ENCODE data around the gene LYRM9.
"Not testable (repeated sequence)": the region's sequence is repeated elsewhere in the genome, so short reads cannot be mapped to it uniquely, and the experiment has no call there.

LYRM9 gene

GRCh38 chr17:27878776-27879562 is 14.2 kb downstream of the LYRM9 start:
- peak in 1 of 2 donors; percentile 21 for DNase-seq (ENCODE audit: low read depth in 1 of 2, low spot score in 1 of 2)

GRCh38 chr17:27873746-27874145 is 19.4 kb downstream of the LYRM9 start:
- no peak for DNase-seq (ENCODE audit: low read depth in 1 of 2, low spot score in 1 of 2)

- DNase-seq (ENCODE audit: low read depth in 1 of 2, low spot score in 1 of 2) = no peak
Observed at GRCh38 chr17:27873211-27873610, 20.0 kb downstream of the LYRM9 start.

- DNase-seq (ENCODE audit: low read depth in 1 of 2, low spot score in 1 of 2) = no peak
Observed at GRCh38 chr17:27872776-27873175, 20.4 kb downstream of the LYRM9 start.

- no peak for DNase-seq (ENCODE audit: low read depth in 1 of 2, low spot score in 1 of 2)
Observed at GRCh38 chr17:27871407-27871806, 21.8 kb downstream of the LYRM9 start.

- DNase-seq (ENCODE audit: low read depth in 1 of 2, low spot score in 1 of 2) = no peak
Observed at GRCh38 chr17:27870345-27870744, 22.8 kb downstream of the LYRM9 start.

GRCh38 chr17:27868565-27868964 is 24.6 kb downstream of the LYRM9 start:
- no peak for DNase-seq (ENCODE audit: low read depth in 1 of 2, low spot score in 1 of 2)

GRCh38 chr17:27862840-27863239 is 30.3 kb downstream of the LYRM9 start:
- DNase-seq (ENCODE audit: low read depth in 1 of 2, low spot score in 1 of 2) = no peak

GRCh38 chr17:27862004-27862403 is 31.2 kb downstream of the LYRM9 start:
- DNase-seq (ENCODE audit: low read depth in 1 of 2, low spot score in 1 of 2) = no peak

- no peak for DNase-seq (ENCODE audit: low read depth in 1 of 2, low spot score in 1 of 2)
Observed at GRCh38 chr17:27860971-27861664, 32.0 kb downstream of the LYRM9 start.

- no peak for DNase-seq (ENCODE audit: low read depth in 1 of 2, low spot score in 1 of 2)
Observed at GRCh38 chr17:27858621-27859305, 34.4 kb downstream of the LYRM9 start.

GRCh38 chr17:27856676-27857432 is 36.3 kb downstream of the LYRM9 start:
- no peak for DNase-seq (ENCODE audit: low read depth in 1 of 2, low spot score in 1 of 2)

GRCh38 chr17:27855454-27855853 is 37.7 kb downstream of the LYRM9 start:
- DNase-seq (ENCODE audit: low read depth in 1 of 2, low spot score in 1 of 2) = no peak

- no peak for DNase-seq (ENCODE audit: low read depth in 1 of 2, low spot score in 1 of 2)
Observed at GRCh38 chr17:27854163-27854562, 39.0 kb downstream of the LYRM9 start.

GRCh38 chr17:27853091-27853490 is 40.1 kb downstream of the LYRM9 start:
- no peak for DNase-seq (ENCODE audit: low read depth in 1 of 2, low spot score in 1 of 2)

GRCh38 chr17:27849474-27850185 is 43.5 kb downstream of the LYRM9 start:
- no peak for DNase-seq (ENCODE audit: low read depth in 1 of 2, low spot score in 1 of 2)

- no peak for DNase-seq (ENCODE audit: low read depth in 1 of 2, low spot score in 1 of 2)
Observed at GRCh38 chr17:27848931-27849330, 44.2 kb downstream of the LYRM9 start.

- DNase-seq (ENCODE audit: low read depth in 1 of 2, low spot score in 1 of 2) = not testable (repeated sequence)
Observed at GRCh38 chr17:27846808-27847307, 46.3 kb downstream of the LYRM9 start.

GRCh38 chr17:27846042-27846655 is 47.0 kb downstream of the LYRM9 start:
- DNase-seq (ENCODE audit: low read depth in 1 of 2, low spot score in 1 of 2) = peak in 1 of 2 donors; percentile 2
